Lung (tissue), 12 donors: ENCODE measurements around the gene ID3. TPM values are rescaled to one million over a fixed set of nuclear protein-coding genes. Genes with fewer than 3 reads are reported as not detected.
A peak's percentile ranks its signal among the peaks of the same experiment; 100 is the strongest.

Source experiments
- ATAC-seq: fragments of 200-7000 bp; cut with Tn5 transposase; one replicate; pipeline ENCODE4 v1.9.1; 2020; ENCODE audit warnings: moderate number of reproducible peaks; ENCODE audit not compliant: insufficient read depth, low FRiP score
- DNase-seq, 3 donors: peaks; one replicate each; pipeline ENCODE4 v3.0.0-alpha.2; 2013 to 2017
- H3K27ac ChIP-seq, 2 donors: one replicate each; pipeline ENCODE4 v1.5.1; 2013; ENCODE audit warnings: mild to moderate bottlenecking in 2 of 2, moderate library complexity in 2 of 2, control low read depth in 1 of 2, inconsistent platforms in 1 of 2, low read depth in 1 of 2, low read length in 1 of 2
- H3K27me3 ChIP-seq, 3 donors: one replicate each; pipeline ENCODE4 v1.5.1; 2013; ENCODE audit warnings: low read length in 2 of 3; ENCODE audit not compliant: control insufficient read depth in 3 of 3, insufficient read depth in 3 of 3
- H3K36me3 ChIP-seq, 4 donors: one replicate each; pipeline ENCODE4 v1.5.1; 2013; ENCODE audit warnings: low read length in 4 of 4, mild to moderate bottlenecking in 1 of 4, moderate library complexity in 1 of 4; ENCODE audit not compliant: control insufficient read depth in 4 of 4, insufficient read depth in 4 of 4
- H3K4me1 ChIP-seq, 5 donors: one replicate each; pipeline ENCODE4 v1.5.1; 2013; ENCODE audit warnings: low read length in 5 of 5, mild to moderate bottlenecking in 2 of 5, moderate library complexity in 1 of 5; ENCODE audit not compliant: control insufficient read depth in 5 of 5, insufficient read depth in 5 of 5
- H3K4me3 ChIP-seq: one replicate; pipeline ENCODE4 v1.5.1; 2013; ENCODE audit warnings: mild to moderate bottlenecking, control low read depth, moderate library complexity
- H3K9ac ChIP-seq, 2 donors: one replicate each; pipeline ENCODE4 v1.5.1; 2013; ENCODE audit warnings: low read length in 2 of 2, control low read depth in 1 of 2; ENCODE audit not compliant: insufficient read depth in 1 of 2
- H3K9me3 ChIP-seq, 4 donors: one replicate each; pipeline ENCODE4 v1.5.1; 2013; ENCODE audit warnings: low read length in 3 of 4, mild to moderate bottlenecking in 1 of 4, moderate library complexity in 1 of 4; ENCODE audit not compliant: control insufficient read depth in 4 of 4, insufficient read depth in 3 of 4
- CTCF ChIP-seq: IDR thresholded peaks from 2 replicates; pipeline ENCODE4 v1.5.1; 2012; ENCODE audit warnings: mild to moderate bottlenecking; ENCODE audit errors: control extremely low read depth, extremely low read depth
- WGBS, 2 donors: extraction: QIAGEN DNeasy Blood & Tissue Kit; methylation state at CpG; one replicate each; pipeline ENCODE4 v1.1.7; 2013; 5-methylcytosine and 5-hydroxymethylcytosine counted together
- polyA plus RNA-seq, 2 donors: library from polyadenylated mRNA; stranded (reverse); fragments of 200-250 nt; gene quantifications; one replicate each; pipeline ENCODE4 v1.2.1, GENCODE V29; 2013
- total RNA-seq, 2 donors: library from RNA; depleted of rRNA in 1 of 2; stranded (reverse); fragments of >200 nt in 1 of 2; gene quantifications; one replicate each; pipeline ENCODE4 v1.2.1, GENCODE V29; 2014 to 2021
- donor health status: control.
- donor health status: control.
- donor health status: Bipolar disorder and iron deficiency.
- donor health status: healthy.
- donor health status: DM: yes; HTN: yes; CAD: no.

The ID3 gene
- total and polyA plus RNA-seq, 4 donors: 119 to 275 (median 163) TPM

DNA sequence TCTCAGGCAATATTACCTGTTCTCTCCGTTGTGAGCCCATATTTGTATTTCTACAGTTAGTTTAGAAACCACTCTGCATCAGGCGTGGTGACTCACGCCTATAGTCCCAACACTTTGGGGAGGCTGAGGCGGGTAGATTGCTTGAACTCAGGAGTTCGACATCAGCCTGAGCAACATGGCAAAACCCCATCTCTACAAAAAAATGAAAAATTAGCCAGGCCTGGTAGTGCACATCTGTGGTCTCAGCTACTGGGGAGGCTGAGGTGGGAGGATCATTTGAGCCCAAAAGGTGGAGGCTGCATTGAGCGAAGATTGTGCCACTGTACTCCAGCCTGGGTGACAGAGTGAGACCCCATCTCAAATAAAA lies 19.7 kb upstream of the ID3 start:
- no peak for DNase-seq
- no peak overlapping the region for H3K4me3 ChIP-seq
- no peak for TF ChIP-seq CTCF
- WGBS, 2 donors: 89 to 92% methylated on average over 6 of the region's 6 CpGs
- no peak overlapping the region for H3K9ac ChIP-seq
- H3K36me3 ChIP-seq: no peaks in the 10 kb centered on the region
- peaks cover 0 to 14% (median 13%) of the 10 kb centered on the region in 5 donors for H3K4me1 ChIP-seq
- no peaks in the 10 kb centered on the region for H3K9me3 ChIP-seq
- no peak for ATAC-seq
- H3K27ac ChIP-seq: peak overlapping the region in 1 of 2 donors; percentile 70
- no peaks in the 10 kb centered on the region for H3K27me3 ChIP-seq

DNA sequence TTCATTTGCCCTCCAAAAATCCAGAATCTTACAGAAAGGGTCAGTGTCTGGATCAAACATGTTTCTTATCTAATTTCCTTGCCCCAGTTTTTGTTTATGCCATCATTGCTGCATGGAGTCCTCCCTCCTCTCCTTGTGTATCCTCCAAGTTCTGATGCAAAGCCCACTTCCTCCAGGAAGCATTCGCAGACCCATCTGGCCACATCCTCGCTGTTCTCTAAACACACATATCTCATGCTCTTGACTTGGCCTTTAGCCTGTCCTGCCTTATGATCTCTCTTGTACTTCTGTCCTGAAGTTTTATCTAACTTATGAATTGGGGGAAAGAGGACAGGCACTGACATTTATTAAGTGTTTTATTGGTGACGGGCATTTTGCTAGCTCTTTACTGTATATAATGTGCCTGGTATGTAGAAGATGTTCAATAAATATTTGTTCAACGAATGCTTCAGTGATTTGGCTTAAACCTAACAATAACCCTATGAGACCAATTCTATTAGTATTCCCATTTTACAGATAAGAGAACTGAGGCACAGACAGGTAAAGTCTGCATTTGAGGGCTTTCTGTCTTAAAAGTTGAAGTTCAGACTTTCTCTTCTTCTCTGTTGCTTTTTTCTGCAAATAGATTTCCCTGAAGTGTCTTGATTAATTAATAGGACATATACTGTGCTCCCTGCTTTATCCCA lies 19.2 kb upstream of the ID3 start:
- H3K9me3 ChIP-seq: no peaks in the 10 kb centered on the region
- TF ChIP-seq CTCF: no peak
- H3K4me1 ChIP-seq: peaks cover 0 to 14% (median 13%) of the 10 kb centered on the region in 5 donors
- H3K36me3 ChIP-seq: no peaks in the 10 kb centered on the region
- H3K27me3 ChIP-seq: no peaks in the 10 kb centered on the region
- 44 to 58% methylated on average over 4 of the region's 4 CpGs for WGBS, 2 donors
- peak overlapping the region in 1 of 2 donors; percentile 63 for H3K27ac ChIP-seq
- no peak overlapping the region for H3K4me3 ChIP-seq
- no peak overlapping the region for H3K9ac ChIP-seq
- DNase-seq: peak in 1 of 3 donors; percentile 33
- no peak for ATAC-seq

DNA sequence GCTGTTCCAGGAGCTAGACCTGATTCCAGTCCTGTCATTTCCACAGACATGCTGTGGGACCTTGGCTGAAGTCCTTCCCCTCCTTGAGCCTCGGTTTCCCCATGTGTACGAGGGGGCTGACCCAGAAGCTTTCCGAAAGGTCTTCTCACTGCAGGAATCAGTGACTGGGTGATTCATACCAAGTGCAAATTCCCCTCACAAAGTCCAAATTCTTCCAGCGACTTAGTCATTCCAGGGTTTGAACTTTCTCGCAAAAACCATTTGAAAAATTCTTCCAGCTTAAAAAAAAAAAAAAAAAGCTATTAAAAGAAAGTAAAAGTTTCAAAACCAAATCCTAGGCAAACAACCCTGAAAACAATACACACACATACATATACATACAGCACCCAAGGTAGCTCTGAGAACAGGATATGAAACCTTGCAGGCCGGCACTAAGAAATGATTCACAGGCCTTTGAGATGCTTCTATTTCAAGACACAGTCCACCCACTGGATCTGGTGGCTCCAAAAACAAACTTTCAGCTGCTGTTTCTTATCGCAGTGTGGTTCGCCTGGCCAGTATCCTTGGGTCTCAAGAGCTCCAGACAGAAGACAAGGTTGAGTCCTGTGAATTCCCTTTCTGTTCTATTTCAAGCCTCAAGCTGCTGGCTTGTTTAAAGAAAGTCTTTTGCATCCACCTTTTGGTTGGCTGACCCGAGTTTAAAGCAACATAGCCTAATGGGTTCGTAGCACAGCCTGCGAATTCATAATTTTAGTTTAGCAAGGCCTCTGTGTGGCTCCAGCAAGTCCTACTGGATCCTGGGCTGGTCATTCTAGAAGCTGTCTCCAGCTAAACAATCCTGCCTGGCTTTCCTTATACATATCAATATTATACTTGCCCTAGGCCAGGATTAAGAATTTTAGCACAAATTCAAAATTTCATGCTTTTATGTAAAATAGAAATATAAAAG lies 18.0 kb upstream of the ID3 start:
- peak overlapping the region in 1 of 2 donors; percentile 8 for H3K9ac ChIP-seq
- ATAC-seq: no peak

More for the DNA sequence above, 18.0 kb upstream of the ID3 start:
- no peak overlapping the region for H3K4me3 ChIP-seq
- TF ChIP-seq CTCF: no peak
- no peaks in the 10 kb centered on the region for H3K9me3 ChIP-seq
- peak overlapping the region; percentile 75 to 92 for H3K27ac ChIP-seq
- no peaks in the 10 kb centered on the region for H3K27me3 ChIP-seq
- peaks cover 0 to 14% (median 13%) of the 10 kb centered on the region in 5 donors for H3K4me1 ChIP-seq
- WGBS, 2 donors: 53 to 74% methylated on average over 11 of the region's 11 CpGs
- H3K36me3 ChIP-seq: no peaks in the 10 kb centered on the region
- peak in 1 of 3 donors; percentile 38 for DNase-seq
